ENCODE results near the gene PIMREG.
A peak's percentile ranks its signal among the peaks of the same experiment; 100 is the strongest.

Gene PIMREG

DNA sequence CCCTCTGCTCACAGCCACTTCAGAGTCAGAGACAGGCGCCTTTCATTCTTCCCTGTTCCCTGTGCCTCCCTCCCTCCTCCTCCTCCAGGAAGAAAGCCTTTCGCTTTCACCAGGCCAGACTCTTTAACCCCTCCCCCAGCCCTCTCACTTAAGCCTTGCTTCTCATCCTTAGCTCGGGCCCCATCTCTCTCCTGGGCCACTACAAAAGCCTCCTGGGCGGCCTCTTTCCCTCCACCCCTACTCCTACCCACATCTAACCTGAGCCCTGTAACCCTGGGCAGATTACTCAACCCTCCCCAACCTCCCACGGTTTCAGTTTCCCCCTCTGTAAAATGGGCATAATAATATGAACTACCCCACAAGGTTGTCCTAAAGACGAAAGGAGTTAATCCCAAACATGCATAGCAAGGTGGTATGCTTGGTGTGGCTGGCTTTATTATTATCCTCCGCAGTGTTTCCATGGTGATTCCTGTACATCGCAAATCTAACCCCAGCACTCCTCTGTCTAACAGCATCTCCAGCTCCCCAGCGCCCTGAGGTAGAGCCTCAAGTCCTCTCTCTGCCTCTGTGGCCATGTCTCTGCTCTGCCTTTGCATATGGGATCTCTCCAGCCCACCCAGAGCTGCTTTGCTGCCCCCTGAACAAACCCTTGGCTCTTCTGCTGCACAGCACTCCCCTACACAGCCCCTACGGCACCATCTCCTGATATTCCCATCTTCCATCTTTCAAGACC is 17.7 kb downstream of the PIMREG start:
- TF ChIP-seq GATA3 (IDR thresholded peaks at IDR 0.05; ENCODE audit: low read depth, low read length) (no peak), GATA2 (IDR thresholded peaks at IDR 0.05; ENCODE audit: low read depth, low read length) (no peak)

DNA sequence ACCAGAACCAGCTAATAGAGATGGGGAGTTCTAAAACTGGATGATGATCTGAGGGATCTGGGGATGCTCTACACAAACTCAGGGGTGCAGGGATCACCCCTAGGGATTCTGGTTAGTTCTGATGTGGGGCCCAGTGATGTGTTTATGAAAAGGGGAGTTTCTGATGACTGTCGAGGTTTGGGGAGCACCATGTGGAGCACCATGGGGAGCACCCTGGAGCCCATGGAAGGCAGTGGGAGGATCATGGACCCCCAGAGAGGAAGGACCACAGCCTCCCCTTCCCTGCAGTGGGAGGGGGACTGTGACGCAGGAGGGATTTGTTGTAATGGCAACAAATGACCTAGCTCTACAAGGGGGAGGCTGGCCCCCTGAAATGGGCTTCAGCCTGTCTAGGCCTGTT is 18.4 kb downstream of the PIMREG start:
- no peak for TF ChIP-seq GATA3 (IDR thresholded peaks at IDR 0.05; ENCODE audit: low read depth, low read length)

DNA sequence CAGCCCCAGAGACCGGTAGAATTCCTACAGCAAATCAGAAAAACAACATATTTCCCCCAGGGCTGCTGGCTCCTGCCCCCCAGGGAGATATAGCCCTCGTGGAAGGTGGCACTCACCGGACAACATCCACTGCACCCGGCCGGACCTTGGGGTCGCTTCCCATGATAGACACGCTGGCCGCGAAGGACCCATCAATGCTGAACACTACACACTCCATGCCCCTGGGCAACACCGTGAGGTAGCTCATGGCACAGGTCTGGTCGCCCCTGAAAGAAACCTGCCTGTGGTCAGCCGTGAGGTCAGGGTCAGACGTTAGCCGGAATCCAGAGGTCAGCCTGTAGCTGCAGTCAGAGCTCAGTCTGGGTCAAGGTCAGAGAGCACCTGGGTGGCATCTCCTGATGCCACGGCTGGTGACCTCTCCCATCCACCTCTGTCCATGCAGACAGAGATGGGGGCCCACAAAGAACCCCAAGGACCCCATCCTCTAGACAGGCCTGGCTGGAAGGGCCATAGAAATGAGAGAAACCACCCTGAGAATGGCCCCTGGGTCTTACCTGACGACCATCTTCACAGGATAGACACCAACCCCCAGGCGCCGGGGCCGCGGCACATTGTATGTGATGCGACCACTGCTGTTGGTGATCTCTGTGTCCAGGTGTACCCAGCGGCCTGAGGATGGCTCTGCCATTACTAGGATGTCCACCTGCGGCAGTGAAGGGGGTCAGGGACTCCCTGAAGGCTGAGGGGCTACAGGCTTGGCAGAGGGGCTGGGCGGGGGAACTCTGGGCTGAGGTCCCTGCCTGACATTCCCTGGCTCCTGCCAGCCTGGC is 19.6 kb downstream of the PIMREG start:
- no peak for TF ChIP-seq GATA2 (IDR thresholded peaks at IDR 0.05; ENCODE audit: low read depth, low read length)
- TF ChIP-seq GATA3 (IDR thresholded peaks at IDR 0.05; ENCODE audit: low read depth, low read length), result no peak

DNA sequence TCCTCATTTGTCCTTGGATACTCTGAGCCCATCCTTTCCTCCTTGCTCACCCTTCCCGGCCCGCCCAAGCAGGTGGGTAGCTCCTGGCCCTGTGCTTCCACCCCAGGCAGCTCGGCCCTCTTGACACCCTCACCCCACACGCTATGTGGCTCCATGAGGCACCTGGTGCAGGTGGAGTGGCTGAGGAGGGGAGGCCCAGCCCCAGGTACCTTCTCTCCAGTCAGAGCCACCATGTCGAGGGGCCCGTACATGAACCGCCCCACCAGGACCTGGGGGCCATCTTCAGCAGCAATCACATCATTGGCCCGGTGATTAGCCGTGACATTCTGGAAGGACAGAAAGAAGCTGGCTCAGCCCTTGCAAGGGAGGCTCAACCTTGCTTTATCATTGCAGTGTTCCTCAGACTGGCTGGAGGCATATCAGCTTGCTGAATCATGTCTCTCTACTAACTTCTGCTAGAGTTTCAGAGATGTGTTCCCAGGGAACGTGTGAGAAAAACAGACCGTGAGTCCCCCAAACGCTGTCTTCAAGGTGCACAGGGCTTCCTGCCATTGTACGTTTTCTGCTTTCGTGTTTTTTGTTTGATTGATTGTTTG is 20.3 kb downstream of the PIMREG start:
- TF ChIP-seq GATA2 (IDR thresholded peaks at IDR 0.05; ENCODE audit: low read depth, low read length) (no peak), GATA3 (IDR thresholded peaks at IDR 0.05; ENCODE audit: low read depth, low read length) (no peak)

DNA sequence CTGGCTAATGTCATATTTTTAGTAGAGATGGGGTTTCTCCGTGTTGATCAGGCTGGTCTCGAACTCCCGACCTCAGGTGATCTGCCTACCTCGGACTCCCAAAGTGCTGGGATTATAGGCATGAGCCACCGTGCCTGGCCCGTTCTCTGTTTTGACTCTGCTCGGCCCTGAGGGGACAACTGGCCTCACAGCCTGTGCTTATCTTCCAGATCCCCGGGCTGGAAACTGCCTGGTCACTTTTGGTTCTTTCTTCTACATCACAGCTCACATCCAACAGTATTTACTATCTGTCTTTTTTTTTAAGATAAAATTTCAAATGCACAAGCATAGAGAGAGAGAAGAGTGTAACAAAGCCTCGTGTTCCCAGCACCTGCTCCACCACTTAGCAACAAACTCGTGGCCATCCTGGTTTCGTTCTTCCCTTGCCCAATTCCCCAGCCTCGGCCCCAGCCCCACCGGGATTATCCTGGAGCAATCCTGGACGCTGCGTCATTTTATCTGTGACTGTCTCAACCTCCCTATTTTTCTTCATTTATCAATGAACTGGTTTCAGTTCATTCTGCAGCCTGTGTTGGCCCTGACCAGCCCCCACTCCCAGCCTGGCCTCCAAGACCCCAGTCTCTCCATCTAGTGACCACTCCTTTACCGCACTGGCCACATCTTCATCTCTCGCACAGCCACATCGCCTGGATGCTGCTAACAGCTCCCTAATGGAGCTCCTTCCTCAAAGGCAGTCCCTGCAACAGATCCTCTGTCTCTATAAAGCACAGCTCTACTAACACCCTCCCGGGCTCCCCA is 21.1 kb downstream of the PIMREG start:
- TF ChIP-seq GATA2 (IDR thresholded peaks at IDR 0.05; ENCODE audit: low read depth, low read length) (0 out of 2 replicates have a peak, but pooled peaks have one; percentile 32), GATA3 (IDR thresholded peaks at IDR 0.05; ENCODE audit: low read depth, low read length) (no peak)

DNA sequence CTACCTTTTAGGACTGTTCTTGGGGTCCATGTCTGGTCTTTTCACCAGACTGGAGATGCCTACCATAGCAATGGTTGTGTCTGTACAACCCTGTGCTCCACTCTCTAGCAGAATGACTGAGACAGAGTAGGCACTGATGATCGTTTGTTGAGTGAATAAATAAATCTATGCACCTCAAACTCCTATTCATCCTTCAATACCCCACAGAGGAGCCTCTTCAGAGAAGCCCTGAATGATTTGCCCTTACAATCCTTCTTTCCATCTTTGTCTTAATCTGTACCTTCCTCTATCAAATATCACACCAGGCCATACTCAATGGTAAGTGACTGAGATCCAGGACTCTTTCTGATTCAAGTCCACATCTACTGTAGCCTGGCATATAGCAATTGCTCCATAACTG is 23.3 kb downstream of the PIMREG start:
- TF ChIP-seq GATA3 (IDR thresholded peaks at IDR 0.05; ENCODE audit: low read depth, low read length) (no peak), GATA2 (IDR thresholded peaks at IDR 0.05; ENCODE audit: low read depth, low read length) (no peak)

GRCh38 chr17:6468051-6468790 is 24.0 kb downstream of the PIMREG start:
- TF ChIP-seq GATA2 (IDR thresholded peaks at IDR 0.05; ENCODE audit: low read depth, low read length) (no peak), GATA3 (IDR thresholded peaks at IDR 0.05; ENCODE audit: low read depth, low read length) (no peak)

DNA sequence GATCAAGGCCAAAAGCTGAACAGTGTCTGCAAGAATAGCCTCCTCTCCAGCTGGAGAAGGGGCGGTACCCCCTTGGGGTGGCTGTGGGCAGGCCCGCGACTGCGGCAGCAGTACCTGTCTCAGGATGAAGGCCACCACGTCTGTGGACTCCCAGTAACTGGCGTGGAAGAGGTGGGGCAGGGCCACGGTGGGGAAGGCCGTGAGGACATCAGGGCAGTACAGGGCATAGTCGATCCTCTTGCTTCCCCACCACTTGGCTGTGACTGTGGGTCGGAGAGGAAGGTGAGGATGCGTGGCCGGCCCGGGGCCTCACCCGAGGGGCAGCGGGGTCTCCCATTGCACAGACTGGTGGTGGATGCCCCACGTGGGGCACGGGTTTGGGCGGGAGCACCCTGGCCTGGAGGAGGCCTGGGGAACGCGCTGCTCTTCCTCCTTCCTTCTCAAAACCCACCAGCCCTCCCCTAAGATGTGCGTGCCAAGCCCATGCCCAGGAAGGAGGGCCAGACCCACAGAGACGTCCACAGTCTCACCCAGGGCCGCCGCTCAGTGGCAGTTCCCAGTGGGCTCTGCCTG is 26.0 kb downstream of the PIMREG start:
- TF ChIP-seq GATA2 (IDR thresholded peaks at IDR 0.05; ENCODE audit: low read depth, low read length), result no peak
- no peak for TF ChIP-seq GATA3 (IDR thresholded peaks at IDR 0.05; ENCODE audit: low read depth, low read length)

DNA sequence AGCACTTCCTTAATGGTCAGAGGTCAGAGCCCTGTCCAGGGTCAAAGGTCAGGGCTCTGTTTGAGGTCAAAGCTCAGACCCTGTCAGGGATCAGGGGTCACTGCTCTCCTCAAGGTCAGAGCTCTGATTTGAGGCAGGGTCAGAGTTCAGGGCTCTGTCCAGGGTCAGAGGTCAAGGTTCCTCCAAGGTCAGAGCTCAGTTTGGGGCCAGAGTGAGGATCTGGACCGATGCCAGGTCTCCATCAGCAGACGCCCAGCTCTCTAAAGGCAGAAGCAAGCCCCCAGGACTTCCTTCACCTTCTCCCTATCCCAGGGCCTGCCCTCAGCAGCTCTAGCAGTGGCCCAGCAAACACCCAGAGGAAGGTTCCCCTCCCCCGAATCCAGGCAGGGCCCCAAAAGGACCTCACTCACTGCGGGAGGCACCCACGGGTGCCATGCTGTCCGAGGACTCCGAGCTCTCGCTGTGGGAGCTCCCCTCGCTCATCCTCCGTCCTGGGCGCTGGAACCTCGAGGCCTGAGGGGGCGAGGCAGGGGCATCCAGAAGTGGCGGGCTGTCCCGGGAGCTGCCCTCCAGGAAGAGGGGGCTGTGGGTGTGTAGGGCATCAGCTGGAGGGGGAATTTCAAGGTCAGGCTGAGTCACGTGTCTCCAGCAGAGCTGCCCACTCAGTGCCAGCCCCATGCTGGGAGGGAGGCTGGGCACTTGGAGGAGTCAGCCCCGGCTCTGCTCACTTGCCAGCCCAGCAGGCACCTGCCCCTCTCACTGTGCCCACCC is 26.7 kb downstream of the PIMREG start:
- TF ChIP-seq GATA3 (IDR thresholded peaks at IDR 0.05; ENCODE audit: low read depth, low read length), result no peak
- no peak for TF ChIP-seq GATA2 (IDR thresholded peaks at IDR 0.05; ENCODE audit: low read depth, low read length)

GRCh38 chr17:6471531-6472465 is 27.5 kb downstream of the PIMREG start:
- TF ChIP-seq GATA2 (IDR thresholded peaks at IDR 0.05; ENCODE audit: low read depth, low read length) (no peak), GATA3 (IDR thresholded peaks at IDR 0.05; ENCODE audit: low read depth, low read length) (no peak)

GRCh38 chr17:6472517-6472916 is 28.3 kb downstream of the PIMREG start:
- no peak for TF ChIP-seq GATA3 (IDR thresholded peaks at IDR 0.05; ENCODE audit: low read depth, low read length)
- TF ChIP-seq GATA2 (IDR thresholded peaks at IDR 0.05; ENCODE audit: low read depth, low read length), result no peak
